DMS153 (cell line): ENCODE data around the gene FGF3.

Source experiments
- DNase-seq: peaks from one replicate; lab custom pipeline; 2025; lab: John Stamatoyannopoulos, UW

FGF3 gene

GRCh38 chr11:69823641-69824265 lies 4.5 kb upstream of the FGF3 start:
- DNase-seq = no peak

- no peak for DNase-seq
Observed at GRCh38 chr11:69822676-69823494, 3.7 kb upstream of the FGF3 start.

DNA sequence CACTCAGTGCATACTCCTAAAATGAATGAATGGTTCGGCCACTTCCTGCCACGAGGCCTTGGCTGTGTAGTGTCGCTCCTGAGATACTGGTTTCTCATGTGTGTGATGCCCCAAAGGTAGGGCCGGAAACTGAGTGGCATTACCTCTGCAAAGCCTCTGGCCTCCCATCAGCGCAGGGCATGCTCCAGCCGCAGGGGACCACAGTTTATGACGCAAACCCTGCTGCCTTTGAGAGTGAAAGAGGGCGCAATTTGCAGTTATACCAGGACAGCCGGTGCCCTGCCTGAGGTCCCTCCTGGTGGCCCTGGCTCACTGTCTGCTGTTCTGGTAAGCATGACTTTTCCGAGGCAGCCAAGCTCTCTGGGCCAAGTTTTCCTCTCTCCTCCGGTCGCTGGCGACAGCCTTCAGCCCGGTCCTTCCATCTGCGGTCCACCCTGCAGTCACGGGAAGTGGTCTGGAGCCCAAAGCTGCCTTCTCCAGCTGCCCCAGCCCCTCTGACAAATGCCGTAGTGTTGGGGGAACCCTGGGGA lies 2.4 kb upstream of the FGF3 start:
- no peak for DNase-seq

GRCh38 chr11:69820441-69820840 lies 1.2 kb upstream of the FGF3 start:
- no peak for DNase-seq

DNA sequence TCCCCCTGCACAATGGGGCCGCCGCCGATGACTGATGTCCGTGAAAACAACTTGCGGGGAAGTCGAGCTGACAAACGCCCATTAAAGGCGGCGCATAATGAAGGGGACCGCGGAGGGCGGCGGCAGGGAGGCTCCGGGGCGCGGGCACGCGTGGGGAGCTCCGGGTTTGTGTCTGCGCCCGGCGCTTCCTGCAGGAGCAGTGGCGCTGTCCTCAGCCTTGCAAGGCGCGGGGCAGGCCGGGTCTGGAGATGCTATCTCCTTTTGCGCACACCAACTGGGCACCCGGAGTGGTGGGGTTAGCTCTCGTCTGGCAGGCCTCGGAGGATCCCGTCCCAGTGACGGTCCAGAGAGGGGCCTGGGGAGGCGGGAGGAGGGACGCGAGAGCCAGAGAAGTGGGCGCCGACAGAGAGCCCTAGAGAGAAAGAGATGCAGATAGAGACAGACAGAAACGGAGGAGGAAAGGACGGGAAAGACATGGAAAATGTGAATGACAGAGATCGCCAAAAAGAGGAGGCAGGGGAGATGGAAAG lies 390 bp upstream of the FGF3 start:
- DNase-seq = no peak

DNA sequence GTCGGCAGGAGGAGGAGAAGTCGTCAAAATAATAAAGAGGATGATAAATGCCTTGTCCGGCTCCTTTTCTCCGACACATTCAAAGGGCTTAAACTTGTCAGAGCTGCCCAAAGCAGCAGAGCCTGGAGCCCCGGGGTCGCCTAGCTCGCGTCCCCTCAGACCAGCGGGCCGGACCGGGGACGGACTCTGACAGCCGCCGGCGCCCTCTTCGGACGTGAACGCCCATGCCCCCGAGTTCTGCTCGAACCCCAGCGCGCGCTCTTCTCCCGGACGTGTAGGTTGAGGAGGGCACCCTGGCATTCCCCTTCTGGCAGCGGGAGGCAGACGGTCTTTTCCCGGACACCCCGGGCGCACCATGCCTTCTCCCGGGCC lies 999 bp downstream of the FGF3 start:
- no peak for DNase-seq

GRCh38 chr11:69817265-69818230 lies 1.7 kb downstream of the FGF3 start:
- no peak for DNase-seq

GRCh38 chr11:69816671-69817070 lies 2.5 kb downstream of the FGF3 start:
- DNase-seq = no peak

GRCh38 chr11:69815973-69816372 lies 3.2 kb downstream of the FGF3 start:
- no peak for DNase-seq

GRCh38 chr11:69814902-69815301 lies 4.3 kb downstream of the FGF3 start:
- no peak for DNase-seq

GRCh38 chr11:69814411-69814810 lies 4.8 kb downstream of the FGF3 start:
- DNase-seq = no peak

DNA sequence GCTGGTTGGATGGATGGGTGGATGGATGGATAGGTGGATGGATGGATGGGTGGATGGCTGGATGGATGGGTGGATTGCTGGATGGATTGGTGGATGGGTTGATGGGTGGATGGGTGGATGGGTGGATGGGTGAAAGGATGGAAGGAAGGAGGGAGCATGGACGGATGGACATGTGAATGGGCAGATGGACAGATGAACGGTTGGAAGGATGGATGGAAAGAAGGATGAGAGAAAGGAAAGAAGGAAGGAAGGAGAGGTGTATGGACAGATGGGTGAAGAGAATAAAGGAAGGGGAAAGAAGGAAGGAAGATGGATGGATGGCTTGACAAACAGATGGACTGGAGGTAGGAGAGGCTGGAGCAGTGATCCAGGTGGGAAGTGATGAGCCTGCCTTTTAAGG lies 5.4 kb downstream of the FGF3 start:
- no peak for DNase-seq

- DNase-seq = no peak
Observed at GRCh38 chr11:69812946-69813345, 6.3 kb downstream of the FGF3 start.

- DNase-seq = no peak
Observed at GRCh38 chr11:69812256-69812655, 7.0 kb downstream of the FGF3 start.

- no peak for DNase-seq
Observed at GRCh38 chr11:69811431-69811830, 7.8 kb downstream of the FGF3 start.

GRCh38 chr11:69810289-69811118 lies 8.7 kb downstream of the FGF3 start:
- no peak for DNase-seq

- DNase-seq = no peak
Observed at GRCh38 chr11:69808667-69809086, 10.5 kb downstream of the FGF3 start.

DNA sequence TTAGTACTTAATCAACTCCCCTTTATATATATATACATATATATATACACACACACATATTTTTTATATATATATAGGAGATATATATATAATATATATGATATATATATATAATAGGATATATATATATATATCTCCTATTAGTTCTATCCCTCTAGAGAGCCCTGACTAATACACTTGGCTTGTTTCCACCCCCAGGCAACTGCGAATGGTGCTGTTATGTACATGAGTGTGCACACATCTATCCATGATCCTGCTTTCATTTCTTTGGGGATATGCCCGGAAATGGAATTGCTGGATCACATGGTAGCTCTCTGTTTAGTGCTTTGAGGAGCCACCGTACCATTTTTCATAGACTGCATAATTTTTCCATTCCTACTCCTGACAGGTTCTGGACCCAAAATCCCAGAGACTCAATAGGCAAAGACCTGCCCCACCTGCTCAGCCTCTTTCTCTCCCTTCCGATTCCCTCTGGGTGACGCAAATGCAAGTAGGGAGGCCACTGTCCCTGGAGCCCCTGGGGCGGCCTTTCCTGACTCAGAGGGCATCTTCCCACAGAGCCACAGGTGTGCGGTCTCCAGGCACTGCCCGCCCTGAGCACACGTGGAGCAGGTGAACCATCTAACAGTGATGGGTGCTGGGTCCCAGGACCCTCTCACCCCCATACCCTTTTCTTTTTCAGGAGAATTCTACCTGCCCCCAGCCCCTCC lies 12.0 kb downstream of the FGF3 start:
- DNase-seq = no peak

DNA sequence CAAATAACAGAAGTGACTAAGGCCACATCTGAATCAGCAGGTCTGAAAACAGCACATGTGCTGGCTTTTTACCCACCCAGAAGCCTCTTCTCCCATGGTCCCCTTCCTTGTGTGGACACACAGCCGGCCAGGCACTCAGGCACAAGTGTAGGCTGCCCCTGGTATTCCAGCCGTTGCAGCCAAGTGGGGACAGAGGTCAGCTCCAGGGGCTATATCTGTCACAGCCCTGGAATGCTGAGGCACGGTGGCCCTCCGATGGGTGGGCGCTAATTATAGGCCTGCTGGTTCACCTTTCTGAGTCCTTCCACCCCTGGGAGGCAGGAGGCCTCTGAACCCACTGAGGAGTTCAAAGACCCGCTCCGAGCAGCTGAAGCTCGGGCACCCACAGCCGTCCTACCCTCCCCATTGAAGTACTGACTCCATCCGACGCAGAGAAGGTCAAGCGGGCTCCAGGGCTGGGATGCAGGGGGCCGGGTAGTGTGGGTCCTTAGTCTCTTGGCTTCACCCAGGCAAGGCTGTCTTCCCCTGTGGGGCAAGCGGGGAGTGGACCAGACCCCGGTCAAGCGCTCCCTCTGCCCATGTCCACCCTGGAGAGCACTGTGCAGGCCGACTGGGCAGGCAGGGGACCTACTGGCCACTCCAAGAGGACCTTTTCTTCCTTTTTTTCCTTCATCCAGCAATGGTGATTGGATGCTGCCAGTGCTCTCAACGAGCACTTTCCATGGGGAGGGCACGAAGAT lies 14.3 kb downstream of the FGF3 start:
- no peak for DNase-seq
